Stimulated activated CD8-positive, alpha-beta memory T cell treated with anti-CD3 and anti-CD28 coated beads, Interleukin-7, amount 100 ng/mL, for 24 hours (primary cell): ENCODE results near the gene RTN4RL2.

Experiments used
- DNase-seq: peaks from one replicate; pipeline ENCODE4 v3.0.0-alpha.2; 2020; ENCODE audit warnings: low read depth

The RTN4RL2 gene

DNA sequence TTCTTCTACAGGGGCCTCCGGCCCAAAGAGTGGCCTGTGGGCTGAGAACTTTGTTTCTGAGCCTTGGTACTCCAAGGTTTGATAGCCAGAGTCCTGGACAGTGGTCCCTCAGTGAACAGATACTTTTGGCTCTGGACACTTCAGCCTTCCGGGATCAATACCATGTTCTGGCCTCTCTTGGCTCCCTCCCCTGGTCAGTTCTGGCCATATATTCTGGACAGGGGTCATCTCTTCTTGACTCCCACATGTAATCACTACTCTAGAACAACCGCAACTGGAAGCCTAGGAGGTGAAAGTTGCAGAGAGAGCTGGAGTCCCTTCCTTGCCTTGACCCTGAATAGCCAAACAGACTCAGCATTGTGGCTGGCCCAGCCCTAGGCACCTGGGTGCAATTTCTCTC, 2.3 kb downstream of the RTN4RL2 start:
- no peak for DNase-seq

DNA sequence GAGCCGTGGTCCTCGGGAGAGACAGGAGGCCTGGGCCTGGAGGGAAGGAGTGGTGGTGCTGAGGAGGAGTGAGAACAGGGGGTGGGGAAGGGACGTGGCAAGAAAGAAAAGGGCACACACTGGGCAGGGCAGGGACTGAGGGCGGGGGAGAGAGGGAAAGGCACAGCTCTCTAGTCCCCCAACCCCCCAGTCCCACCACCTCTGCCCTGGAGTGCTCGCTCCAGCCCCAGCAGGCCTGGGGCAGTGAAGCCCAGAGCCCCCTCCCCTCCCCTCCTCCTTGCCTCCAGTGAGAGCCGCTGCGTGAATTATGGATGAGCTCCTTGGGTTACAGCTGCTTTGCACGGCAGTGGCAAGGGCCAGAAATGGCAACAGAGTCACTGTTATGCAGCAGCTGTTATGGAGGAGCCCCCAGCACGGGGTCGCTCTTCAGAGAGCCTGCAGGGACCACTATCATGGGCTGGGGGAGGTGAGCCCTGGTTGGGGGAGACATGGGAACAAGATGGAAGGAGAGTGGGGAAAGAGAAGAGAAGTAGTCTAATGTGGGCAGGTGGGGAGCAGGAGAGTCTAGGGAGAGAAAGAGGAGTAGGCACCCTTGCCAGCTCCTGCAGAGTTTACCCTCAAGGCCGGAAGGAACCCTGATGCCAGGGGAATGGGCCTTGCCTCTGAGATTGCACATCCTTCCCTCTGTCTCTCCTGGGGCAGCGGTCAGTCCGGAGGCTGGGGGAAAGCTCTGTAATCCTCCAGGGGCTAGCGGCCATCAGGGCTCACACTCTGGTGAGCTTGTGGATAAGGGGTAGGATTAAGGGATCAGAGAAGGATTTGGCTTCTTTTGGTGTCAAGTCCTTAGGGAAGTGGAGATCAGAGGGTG, 3.6 kb downstream of the RTN4RL2 start:
- no peak for DNase-seq

DNA sequence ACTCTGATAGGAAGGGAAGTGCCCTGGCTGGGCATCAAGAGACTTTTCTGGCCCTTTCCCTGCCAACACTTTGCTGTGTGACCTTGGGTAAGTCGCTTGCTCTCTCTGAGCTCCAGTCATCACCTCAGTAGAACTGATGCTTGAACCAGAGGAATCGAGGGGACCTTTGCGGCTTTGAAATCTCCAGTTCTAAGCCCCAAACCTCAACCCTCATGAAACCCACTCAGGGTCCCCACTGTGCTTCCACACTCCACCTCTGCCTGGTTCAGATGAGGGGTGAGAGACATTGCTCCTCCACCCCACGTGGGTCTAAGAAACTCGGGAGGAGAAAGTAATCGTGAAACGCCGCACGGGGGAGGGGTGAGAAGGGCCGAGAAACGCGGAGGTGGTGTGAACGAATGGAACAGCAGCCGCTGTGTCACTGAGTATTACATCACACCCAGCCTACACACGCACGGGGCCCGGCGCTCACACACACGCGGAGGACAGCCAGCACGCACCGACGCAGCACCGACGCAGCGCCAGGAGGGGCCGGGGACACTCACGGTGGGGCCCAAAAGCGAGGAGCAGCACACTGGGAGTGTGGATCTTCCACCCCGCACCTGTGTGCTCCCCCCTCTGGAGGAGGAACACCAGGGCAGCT, 4.3 kb downstream of the RTN4RL2 start:
- DNase-seq: no peak

DNA sequence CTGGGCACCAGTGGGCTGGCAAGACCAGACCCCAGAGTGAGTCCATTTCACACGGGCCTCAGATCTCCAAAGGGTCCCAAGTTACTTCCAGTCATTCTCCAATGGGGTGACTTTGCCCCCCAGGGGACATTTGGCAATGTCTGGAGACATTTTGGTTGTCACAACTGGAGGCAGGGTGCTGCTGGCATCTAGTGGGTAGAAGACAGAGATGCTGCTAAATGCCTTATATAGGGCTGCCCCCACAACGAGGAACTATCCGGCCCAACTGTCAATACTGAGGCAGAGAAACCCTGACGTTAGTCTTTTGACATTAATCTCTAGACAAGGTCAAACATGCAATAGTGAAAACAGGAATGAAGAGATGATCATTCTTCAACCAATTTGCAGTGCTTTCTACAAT, 6.4 kb downstream of the RTN4RL2 start:
- no peak for DNase-seq

DNA sequence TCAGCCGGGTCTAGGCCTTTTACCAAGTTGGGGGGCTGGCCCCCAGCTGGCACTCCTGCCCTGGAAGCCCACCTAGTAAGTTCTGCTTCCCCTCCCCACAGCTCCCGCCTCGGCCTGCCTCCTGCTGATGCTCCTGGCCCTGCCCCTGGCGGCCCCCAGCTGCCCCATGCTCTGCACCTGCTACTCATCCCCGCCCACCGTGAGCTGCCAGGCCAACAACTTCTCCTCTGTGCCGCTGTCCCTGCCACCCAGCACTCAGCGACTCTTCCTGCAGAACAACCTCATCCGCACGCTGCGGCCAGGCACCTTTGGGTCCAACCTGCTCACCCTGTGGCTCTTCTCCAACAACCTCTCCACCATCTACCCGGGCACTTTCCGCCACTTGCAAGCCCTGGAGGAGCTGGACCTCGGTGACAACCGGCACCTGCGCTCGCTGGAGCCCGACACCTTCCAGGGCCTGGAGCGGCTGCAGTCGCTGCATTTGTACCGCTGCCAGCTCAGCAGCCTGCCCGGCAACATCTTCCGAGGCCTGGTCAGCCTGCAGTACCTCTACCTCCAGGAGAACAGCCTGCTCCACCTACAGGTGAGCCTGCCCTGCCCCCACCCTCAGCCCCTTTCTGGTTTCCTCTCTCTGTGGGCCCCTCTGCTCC, 7.3 kb downstream of the RTN4RL2 start:
- DNase-seq: no peak

DNA sequence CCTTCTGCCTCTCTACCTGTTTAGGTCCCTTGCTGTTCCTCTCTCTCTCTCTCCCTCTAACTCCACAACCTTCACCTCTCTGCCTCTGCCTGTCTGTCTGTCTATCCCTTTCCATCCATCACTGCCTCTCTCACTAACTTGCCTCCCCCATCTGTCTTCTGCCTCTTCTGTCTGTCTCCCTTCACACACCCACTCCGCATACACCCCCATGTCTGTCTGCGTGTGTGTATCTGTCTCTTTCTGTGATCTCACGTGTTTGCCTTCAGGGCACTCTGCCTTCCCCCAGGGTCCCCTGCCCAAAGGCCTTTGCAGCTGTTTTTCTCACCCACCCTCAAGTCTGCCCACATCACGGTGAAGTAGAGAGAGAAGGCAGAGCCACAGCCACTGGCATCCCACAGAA, 7.9 kb downstream of the RTN4RL2 start:
- no peak for DNase-seq

DNA sequence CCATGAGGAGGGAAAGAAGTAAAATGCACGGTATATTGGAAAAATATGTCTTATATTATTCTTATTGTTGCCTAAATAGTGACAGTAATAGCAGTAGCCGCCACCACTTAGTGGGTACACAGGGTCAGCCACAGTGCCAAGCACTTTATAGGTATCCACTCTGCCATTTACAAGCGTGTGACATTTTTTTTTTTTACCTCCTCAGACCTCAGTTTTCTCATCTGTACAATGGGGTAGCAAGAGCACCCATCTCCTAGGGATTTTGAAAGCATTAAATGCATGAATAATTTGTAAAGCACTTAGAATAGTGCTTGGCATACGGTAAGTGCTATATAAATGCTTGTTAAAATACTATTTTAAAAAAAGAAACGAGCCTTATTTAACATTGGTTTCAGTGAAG, 8.9 kb downstream of the RTN4RL2 start:
- no peak for DNase-seq

DNA sequence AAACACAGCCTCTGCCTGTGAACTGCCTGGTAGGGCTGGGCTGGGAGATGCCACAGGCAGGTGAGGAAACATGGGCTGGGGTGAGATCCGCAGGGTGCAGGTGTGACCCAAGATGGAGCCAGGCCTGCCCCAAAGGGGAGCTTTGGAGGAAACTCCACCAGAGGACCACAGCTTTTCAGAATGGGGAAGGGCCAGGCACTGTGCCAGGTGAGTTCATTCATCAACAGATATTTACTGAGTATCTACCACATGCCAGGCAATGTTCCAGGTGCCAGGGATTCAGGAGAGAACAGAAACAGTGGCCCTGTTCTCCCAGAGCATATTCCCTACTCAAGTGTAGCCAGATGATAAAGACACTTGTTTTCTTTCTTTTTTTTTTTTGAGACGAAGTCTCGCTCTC, 11.2 kb downstream of the RTN4RL2 start:
- no peak for DNase-seq

DNA sequence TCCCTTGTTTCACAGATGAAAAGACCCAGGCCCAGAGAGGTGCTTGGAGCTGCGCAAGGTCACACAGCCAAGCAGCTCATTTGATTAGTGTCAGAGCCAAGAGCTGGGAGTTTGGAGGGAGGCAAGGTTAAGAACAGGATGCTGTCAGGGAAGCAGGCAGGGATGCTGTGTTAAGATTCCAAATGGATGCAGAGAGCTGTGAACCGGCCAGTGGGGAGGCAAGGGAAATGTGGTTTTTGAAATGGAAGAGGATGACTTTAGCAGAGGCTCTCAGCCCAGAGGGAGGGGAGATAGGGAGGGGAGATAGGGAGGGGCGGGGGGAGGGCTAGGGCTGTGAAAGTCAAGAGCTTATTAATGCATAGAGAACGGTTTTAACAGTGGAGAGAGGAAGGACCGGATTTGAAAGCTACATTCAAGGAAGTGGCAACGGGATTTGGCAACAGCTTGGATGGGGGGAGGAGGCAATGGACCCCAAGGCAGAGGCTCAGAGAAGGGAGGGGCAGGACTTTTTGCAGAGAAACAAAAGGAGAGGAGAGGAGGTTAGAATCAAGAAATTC, 13.0 kb downstream of the RTN4RL2 start:
- no peak for DNase-seq

DNA sequence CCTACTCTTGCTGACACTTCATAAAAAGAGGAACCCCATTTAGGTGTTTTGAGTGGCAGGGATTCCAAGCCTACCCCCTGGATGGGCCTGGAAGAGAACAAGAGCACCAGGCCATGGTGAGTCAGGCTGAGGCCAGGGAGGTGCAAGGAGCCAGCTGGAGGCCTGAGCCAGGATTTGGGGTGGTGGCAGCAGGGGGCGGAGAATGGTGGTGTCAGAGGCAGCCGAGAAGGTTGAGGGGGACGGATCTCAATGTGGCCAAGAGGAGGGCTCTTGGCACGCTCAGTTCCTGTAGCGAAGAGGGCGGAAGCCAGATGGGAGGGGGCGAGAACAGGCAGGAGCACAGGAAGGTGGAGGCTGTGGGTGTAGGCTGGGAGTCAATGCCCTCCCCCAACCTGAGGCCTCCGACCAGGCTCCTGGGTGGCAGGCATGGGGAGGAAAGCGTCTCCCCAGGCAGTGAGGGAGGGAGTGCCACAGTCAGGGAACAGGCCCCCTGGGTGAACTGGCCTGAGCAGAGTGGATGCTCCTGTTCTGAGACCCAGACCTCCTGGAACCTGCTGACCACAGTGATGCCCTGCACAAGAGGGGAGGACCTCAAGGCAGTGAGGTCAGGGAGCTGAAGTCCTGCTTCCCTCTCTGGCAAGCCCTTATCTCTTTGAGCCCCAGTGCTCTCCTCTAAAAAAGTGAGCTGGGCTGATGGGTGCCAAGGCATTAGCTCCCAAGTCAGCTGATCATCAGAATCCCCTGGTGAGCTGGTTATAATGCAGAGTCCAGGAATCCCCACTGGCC, 13.9 kb downstream of the RTN4RL2 start:
- DNase-seq: no peak

DNA sequence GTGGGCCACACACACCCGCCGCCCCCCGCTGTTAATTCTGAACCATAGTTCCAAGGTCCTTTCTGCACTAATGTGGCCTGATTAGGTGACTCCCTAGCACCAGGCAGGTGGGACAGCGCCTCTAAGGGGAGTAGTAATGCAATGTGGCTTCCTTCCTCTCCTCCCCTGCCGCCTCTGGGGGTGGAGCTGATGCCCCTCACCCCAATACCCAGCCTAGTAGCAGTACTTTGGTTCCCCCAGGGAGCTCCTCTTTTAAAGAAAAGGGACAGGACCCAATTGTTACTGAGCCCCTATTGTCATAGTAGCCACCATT, 14.4 kb downstream of the RTN4RL2 start:
- no peak for DNase-seq

DNA sequence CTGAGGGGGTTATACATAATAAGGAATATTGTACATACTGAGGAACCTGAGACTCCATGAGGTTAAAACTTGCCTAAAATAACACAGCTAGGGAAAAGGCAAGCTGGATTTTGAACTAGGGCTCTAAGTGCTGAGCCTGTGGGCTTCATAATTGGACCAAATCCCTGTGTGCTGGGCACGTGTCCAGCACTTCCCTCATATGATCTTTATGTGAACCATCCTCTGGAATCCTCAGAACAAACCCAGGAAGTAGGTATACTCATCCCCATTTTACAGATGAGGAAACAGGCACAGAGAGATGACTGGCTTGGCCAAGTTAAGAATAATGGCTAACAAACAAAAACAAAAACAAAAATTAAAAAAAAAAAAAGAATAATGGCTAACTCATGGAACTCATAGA, 14.9 kb downstream of the RTN4RL2 start:
- no peak for DNase-seq

DNA sequence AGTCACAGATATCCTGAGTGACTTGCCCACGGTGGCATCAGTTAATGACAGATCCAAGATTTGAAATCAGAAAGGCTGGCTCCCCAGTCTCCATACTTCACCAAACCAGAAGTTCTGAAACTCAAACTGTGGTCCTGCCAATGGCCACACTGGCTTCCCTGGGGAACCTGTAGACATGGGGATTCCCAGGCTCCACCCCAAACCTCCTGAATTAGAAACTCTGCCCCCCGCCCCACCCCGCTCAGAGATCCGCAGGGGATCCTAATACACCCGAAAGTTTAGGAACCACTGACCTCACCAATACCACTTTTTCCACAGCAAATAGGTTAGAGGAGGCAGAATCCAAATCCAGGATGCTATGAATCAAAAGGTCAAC, 15.3 kb downstream of the RTN4RL2 start:
- no peak for DNase-seq

DNA sequence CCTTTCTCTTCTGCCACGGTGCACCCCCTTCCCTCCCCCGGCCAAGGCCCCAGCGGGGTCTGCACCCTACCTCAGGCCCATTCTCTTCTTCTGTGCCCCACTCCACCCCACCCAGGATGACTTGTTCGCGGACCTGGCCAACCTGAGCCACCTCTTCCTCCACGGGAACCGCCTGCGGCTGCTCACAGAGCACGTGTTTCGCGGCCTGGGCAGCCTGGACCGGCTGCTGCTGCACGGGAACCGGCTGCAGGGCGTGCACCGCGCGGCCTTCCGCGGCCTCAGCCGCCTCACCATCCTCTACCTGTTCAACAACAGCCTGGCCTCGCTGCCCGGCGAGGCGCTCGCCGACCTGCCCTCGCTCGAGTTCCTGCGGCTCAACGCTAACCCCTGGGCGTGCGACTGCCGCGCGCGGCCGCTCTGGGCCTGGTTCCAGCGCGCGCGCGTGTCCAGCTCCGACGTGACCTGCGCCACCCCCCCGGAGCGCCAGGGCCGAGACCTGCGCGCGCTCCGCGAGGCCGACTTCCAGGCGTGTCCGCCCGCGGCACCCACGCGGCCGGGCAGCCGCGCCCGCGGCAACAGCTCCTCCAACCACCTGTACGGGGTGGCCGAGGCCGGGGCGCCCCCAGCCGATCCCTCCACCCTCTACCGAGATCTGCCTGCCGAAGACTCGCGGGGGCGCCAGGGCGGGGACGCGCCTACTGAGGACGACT, 15.9 kb downstream of the RTN4RL2 start:
- DNase-seq: no peak

DNA sequence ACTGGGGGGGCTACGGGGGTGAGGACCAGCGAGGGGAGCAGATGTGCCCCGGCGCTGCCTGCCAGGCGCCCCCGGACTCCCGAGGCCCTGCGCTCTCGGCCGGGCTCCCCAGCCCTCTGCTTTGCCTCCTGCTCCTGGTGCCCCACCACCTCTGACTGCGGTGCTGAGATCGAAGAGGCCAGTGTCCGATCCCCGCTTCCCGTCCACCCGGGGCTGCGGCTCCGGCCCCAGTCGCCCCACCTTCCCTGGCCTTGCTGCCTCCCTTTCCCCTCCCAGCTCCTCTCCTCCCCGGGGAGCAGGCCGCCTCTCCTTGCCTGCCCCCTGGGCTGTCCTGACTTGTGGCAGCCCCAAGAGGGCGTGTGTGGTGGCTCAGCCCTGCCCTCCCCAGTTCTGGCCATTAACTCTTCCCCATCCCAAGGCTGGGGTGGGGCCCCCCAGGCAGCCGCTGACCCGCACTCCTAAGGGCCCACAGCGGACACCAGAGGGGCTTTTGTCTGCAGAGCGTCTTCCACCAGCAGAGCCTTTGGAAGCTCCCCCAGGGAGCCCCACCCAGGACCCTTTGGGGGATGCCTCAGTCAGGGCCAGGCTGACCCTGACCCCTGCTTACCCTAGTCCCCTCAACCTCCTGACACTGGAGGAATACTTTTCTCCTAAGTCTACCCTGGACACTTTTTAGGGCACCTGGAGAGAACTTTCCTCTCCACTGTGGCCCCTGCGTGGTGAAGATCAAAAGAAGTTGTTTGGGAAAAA, 16.6 kb downstream of the RTN4RL2 start:
- DNase-seq: no peak

DNA sequence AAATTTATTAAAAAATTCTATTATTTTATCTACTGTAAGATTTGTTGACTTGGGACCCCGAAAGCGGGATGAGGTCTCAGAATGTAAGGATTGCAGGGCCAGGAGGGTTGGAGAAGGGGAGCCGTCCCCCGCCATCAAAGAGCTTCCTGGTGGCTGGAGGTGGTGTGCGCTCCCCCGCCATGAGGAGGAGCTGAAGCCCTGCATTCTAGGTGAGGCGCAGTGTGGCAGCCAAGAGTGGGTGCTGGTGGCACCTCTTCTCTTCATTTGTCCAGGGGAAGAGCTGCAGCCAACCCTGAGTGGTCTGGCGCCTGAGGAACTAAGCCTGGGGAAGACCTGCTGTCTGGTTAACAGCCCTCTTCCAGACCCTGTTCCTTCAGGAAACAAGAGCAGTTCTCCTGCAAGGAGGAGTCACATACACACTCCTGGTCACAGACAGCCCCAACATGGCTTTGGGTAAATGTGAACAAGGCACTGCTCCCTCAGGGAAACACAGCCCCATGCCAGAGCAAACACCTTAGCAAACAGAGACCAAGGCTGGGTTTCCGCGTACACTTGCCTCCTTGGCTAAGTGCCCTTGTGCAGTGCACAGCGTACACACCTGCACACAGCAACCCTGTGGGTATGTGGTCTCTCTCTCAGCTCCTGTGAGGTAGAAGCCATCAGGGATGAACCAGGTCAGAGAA, 17.3 kb downstream of the RTN4RL2 start:
- no peak for DNase-seq

DNA sequence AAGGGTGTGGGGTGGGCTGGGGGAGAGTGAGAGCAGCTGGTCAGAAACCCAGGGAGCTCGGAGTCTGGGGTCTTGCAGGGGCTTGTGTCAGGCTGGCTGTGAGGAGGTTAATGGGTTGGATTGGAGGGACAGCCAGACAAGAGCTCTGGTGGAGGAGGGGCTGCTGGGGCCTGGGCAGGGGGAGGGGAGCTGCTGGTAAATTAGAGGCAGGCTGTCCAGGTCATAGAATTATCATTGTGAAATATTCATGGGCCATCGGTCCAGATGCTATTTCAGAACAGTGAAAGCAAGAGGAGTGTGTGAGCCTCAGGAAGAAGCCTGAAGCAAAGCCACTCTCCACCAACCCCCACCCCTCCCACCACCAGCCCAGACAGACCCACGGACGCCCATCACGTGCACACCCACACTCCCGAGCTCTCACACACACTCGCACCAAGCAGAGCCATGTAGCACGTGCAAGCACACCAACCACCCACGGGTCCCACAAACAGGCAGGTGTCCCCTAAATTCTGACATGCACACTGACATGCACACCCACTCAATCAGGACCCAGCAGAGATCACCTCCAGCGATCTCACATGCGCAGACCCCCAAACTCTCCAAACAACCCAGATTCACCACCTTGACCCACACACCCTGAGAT, 18.8 kb downstream of the RTN4RL2 start:
- DNase-seq: no peak

DNA sequence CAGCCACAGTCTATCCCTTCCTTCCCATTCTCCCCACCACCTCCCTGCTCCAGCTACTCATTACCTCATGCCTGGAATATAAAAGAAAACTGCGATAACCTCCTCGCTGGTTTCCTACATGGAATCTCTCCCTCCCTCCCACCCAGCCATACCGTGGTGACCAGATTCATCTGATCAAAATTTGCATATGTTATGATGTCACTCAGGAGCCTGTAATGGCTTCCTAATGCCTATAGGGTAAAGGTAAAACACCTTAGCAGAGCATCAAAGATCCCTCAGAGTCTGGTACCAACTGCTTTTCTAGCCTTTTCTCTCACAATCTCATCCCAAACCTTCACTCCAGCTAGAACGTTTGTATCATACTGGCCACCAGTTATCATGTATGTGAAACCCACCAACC, 19.6 kb downstream of the RTN4RL2 start:
- DNase-seq: no peak

DNA sequence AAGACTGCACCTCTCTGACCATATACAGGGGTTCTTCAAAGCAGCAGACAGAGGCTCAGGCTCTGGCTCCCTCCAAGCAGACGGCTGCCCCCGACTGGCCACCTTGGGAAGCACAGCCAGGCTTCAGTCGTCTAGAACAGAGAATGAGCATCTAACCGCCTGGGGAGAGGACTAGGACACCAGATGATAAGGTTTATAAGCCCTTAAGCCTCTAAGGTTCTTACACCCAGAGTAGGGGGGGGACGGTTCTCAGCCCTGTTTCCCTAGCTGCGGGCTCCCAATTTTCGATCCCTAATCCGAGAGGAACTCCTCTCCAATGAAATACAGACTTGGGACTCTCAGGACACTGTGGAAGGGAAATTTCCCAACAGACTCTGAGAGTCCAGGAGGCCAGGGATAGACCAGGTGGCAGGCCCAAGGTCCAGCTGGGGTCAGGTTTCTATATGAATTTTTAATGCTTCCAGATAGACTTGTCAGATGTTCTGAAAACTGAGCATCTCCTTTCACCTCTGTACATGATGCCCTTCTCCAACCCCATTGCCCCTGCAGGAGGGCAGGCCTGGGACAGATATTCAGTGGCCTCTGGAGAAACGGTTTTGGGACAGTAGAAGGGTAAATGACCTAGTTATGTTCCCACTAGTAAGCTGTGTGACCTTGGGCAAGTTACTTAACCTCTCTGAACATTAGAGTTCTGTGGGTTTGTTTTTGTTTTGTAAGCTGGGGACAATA, 20.2 kb downstream of the RTN4RL2 start:
- peak; percentile 58 for DNase-seq
